NCI-H524 treated with DMSO at 0.1 percent for 48 hours (cell line): ENCODE results near the gene KRT86.
"Not testable (repeated sequence)": the region's sequence is repeated elsewhere in the genome, so short reads cannot be mapped to it uniquely, and the experiment has no call there.

Source experiments
- DNase-seq: peaks from one replicate; lab custom pipeline; 2025; lab: John Stamatoyannopoulos, UW

The KRT86 gene

GRCh38 chr12:52270541-52271070, 3.8 kb upstream of the KRT86 start:
- DNase-seq = no peak

- DNase-seq = no peak
These were observed 3.3 kb upstream of the KRT86 start for GRCh38 chr12:52271158-52271557.

- no peak for DNase-seq
These were observed 1.2 kb downstream of the KRT86 start for GRCh38 chr12:52275686-52276085.

- DNase-seq = no peak
These were observed 3.2 kb downstream of the KRT86 start for GRCh38 chr12:52277486-52278245.

- DNase-seq = no peak
These were observed 4.4 kb downstream of the KRT86 start for GRCh38 chr12:52278575-52279421.

GRCh38 chr12:52279422-52280318, 5.2 kb downstream of the KRT86 start:
- no peak for DNase-seq

GRCh38 chr12:52280319-52280795, 5.9 kb downstream of the KRT86 start:
- DNase-seq = no peak

GRCh38 chr12:52280796-52281560, 6.5 kb downstream of the KRT86 start:
- no peak for DNase-seq

- DNase-seq = no peak
These were observed 10.2 kb downstream of the KRT86 start for GRCh38 chr12:52284562-52285171.

GRCh38 chr12:52285172-52285745, 10.8 kb downstream of the KRT86 start:
- DNase-seq = no peak

GRCh38 chr12:52285851-52286530, 11.5 kb downstream of the KRT86 start:
- no peak for DNase-seq

GRCh38 chr12:52286857-52287785, 12.7 kb downstream of the KRT86 start:
- DNase-seq = not testable (repeated sequence)

- not testable (repeated sequence) for DNase-seq
These were observed 13.7 kb downstream of the KRT86 start for GRCh38 chr12:52287816-52288805.

- DNase-seq = not testable (repeated sequence)
These were observed 16.2 kb downstream of the KRT86 start for GRCh38 chr12:52290483-52291134.

GRCh38 chr12:52291267-52291935, 17.0 kb downstream of the KRT86 start, which contains the start of gene KRT81:
Gene KRT81 (minus strand): TSS chr12:52291534. CDS start chr12:52291465, 69 bp downstream.
- DNase-seq = no peak

- DNase-seq = no peak
These were observed 19.5 kb downstream of the KRT86 start for GRCh38 chr12:52293926-52294325.
